ENCODE measurements around the gene KAT2A. TPM values are rescaled to one million over a fixed set of nuclear protein-coding genes. Genes with fewer than 3 reads are reported as not detected.

Gene KAT2A
- 13.1 and 18.6 TPM in 2 replicates for total RNA-seq

DNA sequence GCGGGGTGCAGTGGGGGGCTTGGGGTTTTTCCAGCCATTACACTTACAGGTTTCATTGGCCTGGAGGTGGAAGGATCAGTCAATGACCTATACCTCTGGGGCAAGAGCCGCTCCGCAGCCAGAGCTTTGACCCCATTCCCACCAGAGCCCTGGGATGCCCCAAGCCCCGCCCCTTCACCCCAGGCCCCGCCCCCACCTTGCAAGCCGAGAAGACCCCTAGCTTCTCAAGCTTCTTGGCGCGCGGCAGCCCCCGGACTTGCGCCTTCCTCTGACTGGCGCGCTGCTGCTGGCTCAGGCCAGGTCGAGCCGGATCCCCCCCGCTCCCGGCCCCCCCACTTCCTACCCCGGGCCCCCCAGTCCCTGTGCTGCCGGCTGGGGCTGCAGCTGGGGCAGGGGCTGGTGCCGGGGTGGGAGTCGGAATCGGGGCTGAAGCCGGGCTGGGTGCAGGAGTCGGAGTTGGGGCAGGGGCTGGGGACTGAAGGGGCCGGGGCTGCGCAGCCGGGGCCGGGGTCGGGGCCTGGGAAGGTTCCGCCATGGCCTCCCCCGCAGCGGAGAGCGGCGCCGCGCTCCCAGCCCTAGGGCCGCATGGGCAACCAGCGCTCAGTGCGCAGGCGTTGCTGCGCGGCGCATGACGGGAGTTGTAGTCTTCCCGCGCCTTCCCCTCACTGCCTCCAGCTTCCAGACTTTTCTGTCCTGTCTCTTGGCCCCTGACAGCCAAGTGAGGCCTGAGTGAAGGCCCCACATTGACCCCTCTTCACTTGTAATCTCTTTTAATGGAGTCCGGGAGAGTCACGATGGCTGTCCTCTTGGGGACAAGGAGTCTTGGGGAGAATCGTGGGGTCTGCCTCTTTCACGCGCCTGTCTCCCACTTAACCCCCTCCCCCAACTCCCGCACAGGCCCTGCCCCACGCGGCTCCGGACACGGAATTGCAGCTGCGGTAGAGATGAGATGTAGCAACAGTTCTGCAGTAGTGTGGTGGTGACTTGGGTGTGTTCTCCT, at the start of gene KAT2A:
Gene KAT2A, minus strand, starts transcription at position 598 of the 1,000 bp plus-strand sequence. Its CDS starts 63 bp downstream, at position 535.
- TF ChIP-seq, protein P1, sequence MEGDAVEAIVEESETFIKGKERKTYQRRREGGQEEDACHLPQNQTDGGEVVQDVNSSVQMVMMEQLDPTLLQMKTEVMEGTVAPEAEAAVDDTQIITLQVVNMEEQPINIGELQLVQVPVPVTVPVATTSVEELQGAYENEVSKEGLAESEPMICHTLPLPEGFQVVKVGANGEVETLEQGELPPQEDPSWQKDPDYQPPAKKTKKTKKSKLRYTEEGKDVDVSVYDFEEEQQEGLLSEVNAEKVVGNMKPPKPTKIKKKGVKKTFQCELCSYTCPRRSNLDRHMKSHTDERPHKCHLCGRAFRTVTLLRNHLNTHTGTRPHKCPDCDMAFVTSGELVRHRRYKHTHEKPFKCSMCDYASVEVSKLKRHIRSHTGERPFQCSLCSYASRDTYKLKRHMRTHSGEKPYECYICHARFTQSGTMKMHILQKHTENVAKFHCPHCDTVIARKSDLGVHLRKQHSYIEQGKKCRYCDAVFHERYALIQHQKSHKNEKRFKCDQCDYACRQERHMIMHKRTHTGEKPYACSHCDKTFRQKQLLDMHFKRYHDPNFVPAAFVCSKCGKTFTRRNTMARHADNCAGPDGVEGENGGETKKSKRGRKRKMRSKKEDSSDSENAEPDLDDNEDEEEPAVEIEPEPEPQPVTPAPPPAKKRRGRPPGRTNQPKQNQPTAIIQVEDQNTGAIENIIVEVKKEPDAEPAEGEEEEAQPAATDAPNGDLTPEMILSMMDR (conservative IDR thresholded peaks at IDR 0.05; ENCODE audit: low read depth, low read length) = no peak
- no peak for DNase-seq (ENCODE audit: low read depth)
- H3K4me3 ChIP-seq (ENCODE audit: low read depth, low read length) = peak within 1 kb of the TSS; percentile 65

DNA sequence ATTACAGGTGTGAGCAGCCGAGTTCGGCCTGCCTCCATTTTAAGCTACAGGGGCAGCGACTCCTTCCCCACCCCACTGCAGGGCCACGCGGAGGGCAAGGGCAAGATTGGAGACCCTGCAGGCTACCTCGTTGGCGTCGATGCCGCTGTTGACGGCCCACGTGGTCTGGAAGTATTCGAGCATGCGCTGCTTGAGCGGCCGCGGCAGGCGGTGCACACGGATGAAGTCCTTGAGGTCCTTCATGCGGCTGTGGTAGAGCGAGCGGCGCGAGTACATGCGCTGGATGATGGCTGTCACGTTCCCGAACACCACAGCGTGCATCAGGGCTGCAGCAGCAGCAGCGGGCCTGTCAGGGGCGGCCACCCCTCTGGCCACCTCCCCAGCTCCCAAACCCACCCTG, 48.2 kb upstream of the KAT2A start:
- DNase-seq (ENCODE audit: low read depth) = no peak
- H3K4me3 ChIP-seq (ENCODE audit: low read depth, low read length) = no peak overlapping the region
- TF ChIP-seq, protein P1 (conservative IDR thresholded peaks at IDR 0.05; ENCODE audit: low read depth, low read length) = no peak

DNA sequence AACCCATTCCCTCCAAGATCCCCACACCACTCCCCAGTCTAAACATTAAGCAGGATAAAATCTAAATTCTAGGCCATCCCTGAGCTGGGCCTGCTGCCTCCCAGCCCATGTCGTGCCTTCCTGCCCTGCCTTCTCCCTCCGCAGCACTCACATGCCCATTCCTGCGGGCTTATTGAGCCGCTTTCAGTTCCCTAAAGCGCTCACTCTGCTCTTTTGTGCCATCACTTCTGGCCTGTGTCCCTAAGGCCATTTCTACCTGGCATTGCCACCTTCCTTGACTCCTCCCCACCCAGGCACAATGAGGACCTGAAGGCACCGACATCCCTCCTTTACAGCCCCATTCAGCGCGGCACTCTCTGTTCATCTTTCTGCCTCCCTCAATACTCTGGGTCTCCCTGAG, 46.6 kb upstream of the KAT2A start:
- DNase-seq (ENCODE audit: low read depth) = no peak
- TF ChIP-seq, protein P1 (conservative IDR thresholded peaks at IDR 0.05; ENCODE audit: low read depth, low read length) = no peak
- no peak overlapping the region for H3K4me3 ChIP-seq (ENCODE audit: low read depth, low read length)

DNA sequence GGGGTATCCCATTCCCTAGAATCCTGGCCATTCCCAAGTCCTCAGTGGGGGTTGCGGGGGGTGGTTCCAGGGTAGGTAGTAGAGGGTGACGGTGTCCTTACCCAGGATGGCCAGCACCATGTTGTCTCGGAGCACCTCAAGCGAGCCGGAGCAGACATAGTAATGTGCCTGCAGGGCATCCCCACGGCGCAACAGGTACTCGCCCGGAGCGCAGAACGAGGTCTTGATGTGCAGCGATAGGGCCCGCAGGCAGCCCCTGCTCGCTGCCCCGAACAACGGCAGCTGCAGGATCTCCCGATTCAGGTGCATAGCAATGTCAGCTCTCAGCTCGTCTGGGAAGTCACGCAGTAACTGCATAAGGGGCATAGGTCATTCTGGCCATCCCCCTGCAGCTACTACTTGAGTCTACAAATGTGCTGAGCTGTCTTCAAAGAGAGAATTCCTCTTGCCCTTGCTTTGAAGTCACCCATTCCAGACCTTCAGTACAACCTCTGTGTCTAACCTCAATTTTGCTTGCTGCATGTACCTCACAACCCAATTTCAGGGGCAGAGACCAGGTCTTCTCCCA, 45.1 kb upstream of the KAT2A start:
- DNase-seq (ENCODE audit: low read depth) = no peak
- TF ChIP-seq, protein P1 (conservative IDR thresholded peaks at IDR 0.05; ENCODE audit: low read depth, low read length) = no peak

DNA sequence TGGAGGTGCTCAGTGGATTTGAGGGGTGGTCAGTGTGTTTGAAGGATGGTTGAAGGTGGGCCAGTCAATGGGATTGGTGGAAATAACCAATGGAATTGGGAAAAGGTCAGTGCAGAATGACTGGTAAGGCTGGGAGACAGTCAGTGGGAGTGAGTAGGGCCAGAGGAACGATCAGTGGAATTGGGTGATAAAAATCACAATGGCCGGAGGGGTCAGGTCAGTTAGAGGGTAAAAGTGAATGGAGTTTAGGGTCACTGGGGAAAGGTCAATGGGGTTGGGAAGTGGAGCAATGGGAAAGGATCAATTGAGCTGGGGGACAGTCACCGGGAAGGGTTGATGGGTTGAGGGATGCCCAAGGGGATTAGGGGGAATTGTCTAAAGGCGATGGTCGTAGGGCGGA, 44.6 kb upstream of the KAT2A start:
- TF ChIP-seq, protein P1 (conservative IDR thresholded peaks at IDR 0.05; ENCODE audit: low read depth, low read length) = no peak
- DNase-seq (ENCODE audit: low read depth) = no peak
- no peak overlapping the region for H3K4me3 ChIP-seq (ENCODE audit: low read depth, low read length)

More for the DNA sequence above, 45.1 kb upstream of the KAT2A start:
- no peak overlapping the region for H3K4me3 ChIP-seq (ENCODE audit: low read depth, low read length)

DNA sequence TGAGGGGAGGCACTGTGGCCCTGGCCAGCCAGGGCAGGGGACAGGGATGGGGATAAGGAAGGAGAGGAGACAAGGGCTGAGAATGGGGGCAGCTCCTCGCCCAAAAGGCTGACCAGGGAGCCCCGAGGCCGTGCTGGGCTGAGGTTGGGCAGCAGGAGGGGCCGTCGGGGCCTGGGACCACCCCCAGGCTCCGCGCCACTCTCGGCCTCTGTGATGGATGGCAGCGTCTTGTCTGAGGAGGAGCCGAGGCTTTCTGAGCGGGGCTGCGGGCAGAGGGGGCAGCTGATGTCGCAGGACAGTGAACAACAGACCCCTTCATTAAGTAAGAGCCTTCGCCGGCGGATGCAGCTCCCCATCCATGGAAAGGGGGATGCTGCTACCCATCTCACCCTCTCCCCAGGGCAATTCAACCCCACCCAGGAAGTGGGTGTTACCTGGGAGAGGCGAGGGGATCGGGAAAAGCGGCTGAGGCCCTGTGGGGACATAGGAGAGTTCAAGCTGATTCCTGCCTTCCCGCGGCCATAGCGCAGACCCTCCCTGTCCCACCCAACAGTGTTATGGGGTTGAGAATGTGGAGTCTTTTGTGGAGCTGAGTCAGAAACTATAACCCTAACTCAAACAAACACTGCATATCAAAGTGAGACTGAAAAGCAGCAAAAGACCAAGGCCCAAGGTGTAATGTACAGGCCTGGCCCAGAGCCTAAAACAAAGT, 42.7 kb upstream of the KAT2A start:
- TF ChIP-seq, protein P1 (conservative IDR thresholded peaks at IDR 0.05; ENCODE audit: low read depth, low read length) = no peak
- DNase-seq (ENCODE audit: low read depth) = no peak
- no peak overlapping the region for H3K4me3 ChIP-seq (ENCODE audit: low read depth, low read length)

Data from epithelial cell of proximal tubule (primary cell).